Osteocyte (in vitro differentiated cells): ENCODE measurements around the gene PCSK9. TPM values are rescaled to one million over a fixed set of nuclear protein-coding genes. Genes with fewer than 3 reads are reported as not detected.

ENCODE experiments used
- DNase-seq: peaks from one replicate; pipeline ENCODE4 v3.0.0; 2021; ENCODE audit warnings: mixed read lengths; ENCODE audit not compliant: unreplicated experiment; ENCODE audit errors: extremely low spot score
- H3K27ac Mint-ChIP-seq: one replicate; pipeline ENCODE4 v1.8.0; 2021; ENCODE audit warnings: mild to moderate bottlenecking, mixed read lengths; ENCODE audit not compliant: unreplicated experiment
- H3K27me3 Mint-ChIP-seq: one replicate; pipeline ENCODE4 v1.8.0; 2021; ENCODE audit warnings: mixed read lengths; ENCODE audit not compliant: unreplicated experiment
- H3K36me3 Mint-ChIP-seq: one replicate; pipeline ENCODE4 v1.8.0; 2021; ENCODE audit warnings: mixed read lengths; ENCODE audit not compliant: unreplicated experiment
- H3K4me1 Mint-ChIP-seq: one replicate; pipeline ENCODE4 v1.8.0; 2021; ENCODE audit warnings: mixed read lengths; ENCODE audit not compliant: unreplicated experiment
- H3K4me3 Mint-ChIP-seq: one replicate; pipeline ENCODE4 v1.8.0; 2021; ENCODE audit warnings: mild to moderate bottlenecking, moderate library complexity, mixed read lengths; ENCODE audit not compliant: unreplicated experiment
- H3K9me3 Mint-ChIP-seq: one replicate; pipeline ENCODE4 v1.8.0; 2021; ENCODE audit warnings: mixed read lengths; ENCODE audit not compliant: unreplicated experiment
- total RNA-seq: library from RNA; stranded (reverse); gene quantifications from 2 replicates; pipeline ENCODE4 v1.2.1, GENCODE V29; 2021
- TF ChIP-seq, protein P1 (sequence below): fragments of 200-600 bp; sonication (generic); IDR thresholded peaks from 2 replicates; pipeline ENCODE4 v1.5.0; 2021; ENCODE audit warnings: antibody characterized with exemption, mild to moderate bottlenecking, moderate library complexity

Gene PCSK9
- total RNA-seq, 1 donor from 2014 or later, result 2.2 TPM

DNA sequence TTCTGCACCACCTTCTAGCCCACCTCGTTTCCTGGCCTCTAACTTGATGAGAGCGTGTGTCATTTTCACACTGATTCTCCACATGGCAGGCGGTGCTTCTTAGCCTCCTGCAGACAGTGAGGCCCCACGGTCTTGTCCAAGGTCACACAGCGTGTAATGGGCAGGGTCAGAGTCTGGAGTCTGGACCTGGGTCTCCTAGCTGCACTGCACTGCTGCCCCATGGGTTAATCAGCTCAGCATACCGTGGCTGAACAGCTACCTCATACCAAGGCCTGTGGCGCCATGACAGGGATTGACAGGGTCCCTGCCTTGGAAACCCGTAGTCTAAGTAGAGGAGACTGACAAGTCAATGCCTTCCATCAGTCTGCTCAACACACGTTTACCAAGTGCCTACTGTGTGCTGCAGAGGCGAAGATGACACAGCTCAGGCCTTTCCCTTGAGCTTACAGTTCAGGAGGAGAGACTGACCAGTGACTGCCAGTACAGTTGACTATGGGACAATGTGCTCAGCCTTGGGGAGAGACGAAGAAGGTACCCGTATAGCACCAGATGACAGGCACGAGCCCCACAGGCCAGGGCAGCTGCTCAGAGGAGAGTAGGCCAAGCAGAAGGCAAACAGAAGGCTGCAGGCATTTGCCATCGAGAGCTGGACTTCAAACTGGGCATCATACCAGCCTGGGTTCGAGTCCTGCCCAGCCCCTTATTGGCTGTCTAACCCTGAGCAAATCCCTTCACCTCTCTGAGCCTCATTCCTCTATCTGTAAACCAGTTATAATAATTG is 5.5 kb downstream of the PCSK9 start:
- Mint-ChIP-seq H3K4me1 (peaks cover 12% of the 10 kb centered on the region), H3K4me3 (no peak overlapping the region), H3K9me3 (no peaks in the 10 kb centered on the region), H3K27me3 (peaks cover 25% of the 10 kb centered on the region), H3K27ac (no peak overlapping the region), H3K36me3 (peaks cover 3% of the 10 kb centered on the region)
- no peak for DNase-seq
- TF ChIP-seq, protein P1, sequence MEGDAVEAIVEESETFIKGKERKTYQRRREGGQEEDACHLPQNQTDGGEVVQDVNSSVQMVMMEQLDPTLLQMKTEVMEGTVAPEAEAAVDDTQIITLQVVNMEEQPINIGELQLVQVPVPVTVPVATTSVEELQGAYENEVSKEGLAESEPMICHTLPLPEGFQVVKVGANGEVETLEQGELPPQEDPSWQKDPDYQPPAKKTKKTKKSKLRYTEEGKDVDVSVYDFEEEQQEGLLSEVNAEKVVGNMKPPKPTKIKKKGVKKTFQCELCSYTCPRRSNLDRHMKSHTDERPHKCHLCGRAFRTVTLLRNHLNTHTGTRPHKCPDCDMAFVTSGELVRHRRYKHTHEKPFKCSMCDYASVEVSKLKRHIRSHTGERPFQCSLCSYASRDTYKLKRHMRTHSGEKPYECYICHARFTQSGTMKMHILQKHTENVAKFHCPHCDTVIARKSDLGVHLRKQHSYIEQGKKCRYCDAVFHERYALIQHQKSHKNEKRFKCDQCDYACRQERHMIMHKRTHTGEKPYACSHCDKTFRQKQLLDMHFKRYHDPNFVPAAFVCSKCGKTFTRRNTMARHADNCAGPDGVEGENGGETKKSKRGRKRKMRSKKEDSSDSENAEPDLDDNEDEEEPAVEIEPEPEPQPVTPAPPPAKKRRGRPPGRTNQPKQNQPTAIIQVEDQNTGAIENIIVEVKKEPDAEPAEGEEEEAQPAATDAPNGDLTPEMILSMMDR, result no peak

DNA sequence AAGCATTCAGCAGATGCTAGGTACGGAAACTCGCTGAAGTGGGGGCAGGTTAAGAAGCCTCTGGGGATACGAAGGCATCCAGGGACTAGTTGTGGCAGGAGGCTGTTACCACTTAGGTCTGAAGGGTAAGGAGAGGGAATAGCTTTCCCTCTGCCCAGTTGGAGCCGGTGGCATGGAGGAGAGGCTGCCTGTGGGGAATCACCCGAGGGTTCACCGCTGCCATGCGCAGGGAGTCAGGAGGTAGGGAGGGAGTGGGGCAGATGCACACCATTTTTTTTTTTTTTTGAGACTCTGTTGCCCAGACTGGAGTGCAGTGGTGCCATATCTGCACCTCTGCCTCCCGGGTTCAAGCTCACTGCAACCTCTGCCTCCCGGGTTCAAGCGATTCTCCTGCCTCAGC is 6.1 kb downstream of the PCSK9 start:
- Mint-ChIP-seq H3K4me1 (peaks cover 11% of the 10 kb centered on the region), H3K36me3 (peaks cover 3% of the 10 kb centered on the region), H3K27ac (no peak overlapping the region), H3K27me3 (peaks cover 19% of the 10 kb centered on the region), H3K4me3 (no peak overlapping the region), H3K9me3 (no peaks in the 10 kb centered on the region)
- TF ChIP-seq, protein P1, result no peak
- no peak for DNase-seq

DNA sequence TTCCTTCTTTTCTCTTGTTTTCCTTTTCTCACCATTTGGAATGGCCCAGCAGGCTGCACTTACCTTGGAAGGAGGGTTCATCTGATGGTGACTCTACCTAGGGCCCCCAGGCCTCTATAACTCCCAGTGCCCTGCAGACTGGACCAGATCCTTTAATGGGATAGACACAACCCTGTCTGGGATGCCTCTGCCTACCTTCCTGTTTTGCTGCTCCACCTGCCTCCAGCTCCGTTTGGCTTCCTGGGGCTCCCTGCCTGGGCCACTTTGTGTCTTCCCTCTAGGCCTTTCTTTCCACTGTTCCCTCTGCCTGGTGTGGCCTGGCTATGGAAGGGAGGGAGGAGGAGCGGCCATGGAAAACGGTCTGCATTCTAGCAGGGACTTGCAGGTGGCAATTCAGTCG is 7.5 kb downstream of the PCSK9 start:
- peaks cover 6% of the 10 kb centered on the region for H3K27me3 Mint-ChIP-seq
- H3K27ac Mint-ChIP-seq, result no peak overlapping the region
- TF ChIP-seq, protein P1, result no peak
- no peak for DNase-seq
- H3K4me3 Mint-ChIP-seq, result no peak overlapping the region
- no peaks in the 10 kb centered on the region for H3K36me3 Mint-ChIP-seq
- no peaks in the 10 kb centered on the region for H3K9me3 Mint-ChIP-seq
- peaks cover 13% of the 10 kb centered on the region for H3K4me1 Mint-ChIP-seq

DNA sequence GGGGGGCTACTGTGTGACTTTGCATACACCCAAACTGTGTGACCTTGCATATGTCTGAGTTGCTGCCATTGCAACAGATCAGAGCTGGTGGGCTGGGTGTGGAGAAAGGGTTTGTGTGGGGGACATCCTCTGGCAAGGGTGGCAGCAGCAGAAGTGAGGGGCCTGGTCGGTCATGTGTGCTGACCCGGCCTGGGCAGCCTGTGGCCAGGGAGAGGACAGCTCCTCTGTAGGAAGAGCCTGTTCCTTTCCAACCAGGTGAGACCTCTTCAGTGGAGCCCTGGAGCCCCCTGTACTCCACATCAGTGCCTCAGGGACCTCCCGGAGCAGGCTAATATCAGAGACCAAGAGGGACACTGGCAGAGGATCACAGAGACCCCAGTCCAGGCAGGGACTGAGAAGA is 8.3 kb downstream of the PCSK9 start:
- Mint-ChIP-seq H3K9me3 (no peaks in the 10 kb centered on the region), H3K27ac (no peak overlapping the region), H3K4me1 (peaks cover 13% of the 10 kb centered on the region), H3K4me3 (no peak overlapping the region), H3K27me3 (peaks cover 2% of the 10 kb centered on the region), H3K36me3 (no peaks in the 10 kb centered on the region)
- no peak for DNase-seq
- TF ChIP-seq, protein P1, result no peak

DNA sequence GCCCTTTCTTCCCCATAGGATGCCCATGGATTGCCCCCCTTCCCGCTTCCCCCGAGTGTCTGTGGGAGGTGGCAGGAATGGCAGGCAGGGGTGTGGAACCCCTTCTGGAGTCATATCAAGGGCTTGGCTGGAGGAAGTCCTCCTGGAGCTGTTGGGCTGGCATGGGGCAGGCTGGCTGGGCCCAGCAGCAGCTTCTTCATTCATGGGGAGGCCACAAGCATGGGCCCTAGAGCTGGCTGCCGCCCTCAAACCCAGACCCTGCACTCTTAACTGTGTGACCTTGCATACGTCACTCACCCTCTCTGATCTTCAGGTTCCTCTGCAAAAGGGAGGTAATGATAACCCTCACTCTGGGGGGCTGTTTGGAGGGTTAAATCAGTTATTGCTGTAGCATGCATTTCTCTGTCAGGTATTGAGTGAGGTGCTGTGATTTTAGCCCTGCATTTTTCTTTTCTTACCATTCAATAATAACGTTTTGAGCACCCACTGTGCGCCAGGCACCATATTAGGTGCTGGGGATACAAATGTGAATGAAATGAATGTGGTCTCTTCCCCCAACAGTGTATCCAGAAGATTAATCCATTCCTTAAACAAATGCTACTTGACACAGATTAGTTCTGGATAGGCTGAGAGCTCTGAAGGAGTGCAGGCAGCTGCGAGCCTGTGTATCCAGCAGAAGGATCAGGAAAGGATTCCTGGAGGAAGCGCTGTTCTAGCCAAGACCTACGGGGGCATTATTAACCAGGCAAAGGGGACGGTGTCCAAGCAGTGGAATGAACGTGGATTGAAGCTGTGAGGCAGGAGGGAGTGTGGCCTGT is 9.3 kb downstream of the PCSK9 start:
- H3K9me3 Mint-ChIP-seq, result no peaks in the 10 kb centered on the region
- no peak overlapping the region for H3K4me3 Mint-ChIP-seq
- DNase-seq, result no peak
- TF ChIP-seq, protein P1, result no peak
- H3K36me3 Mint-ChIP-seq, result no peaks in the 10 kb centered on the region
- peaks cover 13% of the 10 kb centered on the region for H3K4me1 Mint-ChIP-seq
- H3K27me3 Mint-ChIP-seq, result no peaks in the 10 kb centered on the region
- H3K27ac Mint-ChIP-seq, result no peak overlapping the region
